IgD-negative memory B cell (primary cell): Measurements from ENCODE around the gene COL9A1. TPM values are rescaled to one million over a fixed set of nuclear protein-coding genes. Genes with fewer than 3 reads are reported as not detected.

Source experiments
- H3K27ac Mint-ChIP-seq, 3 donors: one replicate each; pipeline ENCODE4 v1.8.0; 2020 to 2022; ENCODE audit warnings: mild to moderate bottlenecking in 3 of 3, mixed read lengths in 3 of 3, moderate library complexity in 1 of 3
- H3K27me3 Mint-ChIP-seq: one replicate; pipeline ENCODE4 v1.8.0; 2021; ENCODE audit warnings: mixed read lengths
- H3K36me3 Mint-ChIP-seq: one replicate; pipeline ENCODE4 v1.8.0; 2020; ENCODE audit warnings: mild to moderate bottlenecking, mixed read lengths
- H3K4me1 Mint-ChIP-seq, 3 donors: one replicate each; pipeline ENCODE4 v1.8.0; 2020 to 2022; ENCODE audit warnings: mixed read lengths in 3 of 3, mild to moderate bottlenecking in 1 of 3
- H3K4me3 Mint-ChIP-seq, 4 donors: one replicate each; pipeline ENCODE4 v1.8.0; 2020 to 2022; ENCODE audit warnings: mild to moderate bottlenecking in 4 of 4, mixed read lengths in 4 of 4, moderate library complexity in 3 of 4
- H3K9me3 Mint-ChIP-seq, 3 donors: one replicate each; pipeline ENCODE4 v1.8.0; 2020 to 2021; ENCODE audit warnings: mixed read lengths in 3 of 3, mild to moderate bottlenecking in 1 of 3
- polyA plus RNA-seq: library from polyadenylated mRNA; unstranded; fragments of 300-500 nt; fragmentation: Illumina TruSeq; gene quantifications from one replicate; pipeline ENCODE4 v1.2.3, GENCODE V29; 2021

Gene COL9A1
- polyA plus RNA-seq, 1 donor from 2014 or later, result not detected

DNA sequence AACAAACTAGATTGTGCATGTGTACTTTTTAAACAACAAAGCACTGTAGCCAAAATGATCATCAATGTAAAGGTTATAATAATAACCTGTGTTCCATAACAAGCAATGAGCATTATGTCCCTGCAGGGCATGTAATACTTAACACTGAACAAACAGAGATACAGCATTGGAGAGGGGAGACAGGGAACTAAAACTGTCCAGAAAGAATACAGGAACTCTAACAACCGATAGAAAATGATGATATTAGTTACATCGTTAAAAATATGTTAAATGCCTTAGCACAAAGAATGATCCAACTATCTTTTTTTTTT, 80.5 kb downstream of the COL9A1 start:
- Mint-ChIP-seq H3K4me3 (no peak overlapping the region), H3K36me3 (peaks cover 2% of the 10 kb centered on the region), H3K27me3 (peaks cover 4% of the 10 kb centered on the region), H3K27ac (no peak overlapping the region), H3K9me3 (peaks cover 0 to 1% (median 0%) of the 10 kb centered on the region in 3 donors), H3K4me1 (peaks cover 4 to 6% (median 4%) of the 10 kb centered on the region in 3 donors)

DNA sequence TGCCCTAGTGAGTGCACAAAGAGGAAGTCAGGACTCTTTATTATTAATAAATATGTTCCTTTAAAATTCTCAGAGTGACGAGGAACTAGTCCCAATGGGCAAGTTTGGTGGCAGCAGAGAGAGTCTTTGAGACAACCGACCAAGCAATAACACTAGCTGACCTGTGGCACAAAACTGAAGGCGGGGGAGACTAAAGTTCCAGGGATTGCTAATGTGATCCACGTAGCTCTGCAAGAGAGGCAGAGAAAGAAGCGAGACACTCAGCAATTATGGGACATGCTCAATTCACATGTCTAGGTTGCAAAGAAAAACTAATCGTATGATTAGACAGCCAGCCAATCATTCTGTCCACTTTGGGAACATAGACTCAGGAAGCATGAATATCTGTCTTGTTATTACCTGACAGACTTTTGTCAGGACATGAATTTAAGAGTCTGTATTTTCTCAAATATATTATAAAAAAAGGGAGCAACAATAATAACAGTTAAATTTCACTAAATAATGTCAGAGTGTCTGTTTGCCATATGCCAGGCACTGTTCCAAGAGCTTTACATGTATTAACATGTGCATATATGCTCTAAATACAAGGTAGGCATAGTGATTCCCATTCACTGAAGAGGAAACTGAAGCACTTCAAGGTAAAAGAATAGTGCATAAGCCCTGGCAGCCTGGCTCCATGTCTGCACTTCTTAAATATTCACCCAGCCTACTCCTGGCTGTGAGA, 81.0 kb downstream of the COL9A1 start:
- Mint-ChIP-seq H3K27me3 (peaks cover 4% of the 10 kb centered on the region), H3K36me3 (peaks cover 2% of the 10 kb centered on the region), H3K9me3 (peaks cover 0 to 1% (median 0%) of the 10 kb centered on the region in 3 donors), H3K4me1 (peaks cover 4 to 6% (median 4%) of the 10 kb centered on the region in 3 donors), H3K4me3 (no peak overlapping the region), H3K27ac (no peak overlapping the region)

GRCh38 chr6:70221025-70221714, 81.7 kb downstream of the COL9A1 start:
- H3K9me3 Mint-ChIP-seq, result peaks cover 0 to 1% (median 0%) of the 10 kb centered on the region in 3 donors
- no peak overlapping the region for H3K4me3 Mint-ChIP-seq
- H3K4me1 Mint-ChIP-seq, result peaks cover 4 to 6% (median 4%) of the 10 kb centered on the region in 3 donors
- no peak overlapping the region for H3K27ac Mint-ChIP-seq
- peaks cover 2% of the 10 kb centered on the region for H3K36me3 Mint-ChIP-seq
- peaks cover 4% of the 10 kb centered on the region for H3K27me3 Mint-ChIP-seq

DNA sequence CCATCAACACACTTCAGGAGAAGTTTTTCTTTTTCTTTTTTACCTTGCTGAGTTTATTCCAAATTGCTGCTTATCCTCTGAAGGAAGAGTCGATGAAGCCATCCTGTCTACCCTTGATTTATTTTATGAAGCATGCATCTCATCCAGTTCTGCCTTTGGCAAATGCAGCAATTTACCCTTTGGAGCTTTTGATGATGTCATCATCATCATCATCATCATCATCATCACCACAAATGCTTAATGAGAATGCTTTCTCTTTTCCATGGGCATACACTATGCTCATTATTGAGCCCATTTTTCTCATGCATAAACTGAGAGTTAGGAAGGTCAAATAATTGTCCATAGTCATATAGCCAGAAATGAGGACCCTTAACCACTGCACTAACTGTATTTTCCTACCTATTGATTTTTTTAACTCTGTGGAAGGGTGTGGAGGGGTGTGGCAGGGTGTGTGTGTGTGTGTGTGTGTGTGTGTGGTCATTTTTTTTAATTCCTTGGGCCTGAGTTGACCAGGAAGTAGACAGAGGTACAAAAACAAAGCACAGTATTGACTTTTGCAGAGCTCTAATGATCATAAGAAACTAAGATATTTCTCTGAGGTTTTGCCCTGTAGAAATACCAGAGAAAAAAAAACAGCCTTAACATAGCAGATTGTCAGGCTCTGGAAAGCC, 82.8 kb downstream of the COL9A1 start:
- Mint-ChIP-seq H3K4me1 (peaks cover 4 to 6% (median 4%) of the 10 kb centered on the region in 3 donors), H3K4me3 (no peak overlapping the region), H3K9me3 (peaks cover 0 to 1% (median 0%) of the 10 kb centered on the region in 3 donors), H3K27ac (no peak overlapping the region), H3K36me3 (peaks cover 2% of the 10 kb centered on the region), H3K27me3 (peaks cover 4% of the 10 kb centered on the region)

DNA sequence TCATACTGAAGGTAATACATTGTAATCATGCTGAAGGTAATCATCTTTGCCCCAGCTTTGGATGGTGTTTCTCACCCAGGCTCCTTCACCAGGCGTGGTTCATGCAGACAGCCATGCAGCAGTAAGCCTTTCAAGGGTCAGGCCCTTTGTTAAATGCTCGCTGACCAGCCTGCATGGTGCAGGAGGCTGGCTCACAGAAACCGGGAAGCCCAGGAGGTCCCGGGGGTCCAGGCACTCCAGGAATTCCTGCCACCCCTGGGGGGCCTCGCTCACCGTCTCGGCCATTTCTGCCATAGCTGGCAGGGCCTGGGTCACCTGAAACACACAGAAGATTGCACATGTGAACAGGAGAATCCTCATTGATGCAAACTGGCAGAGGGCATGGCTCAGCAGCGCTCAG, 86.1 kb downstream of the COL9A1 start:
- no peak overlapping the region for H3K4me3 Mint-ChIP-seq

DNA sequence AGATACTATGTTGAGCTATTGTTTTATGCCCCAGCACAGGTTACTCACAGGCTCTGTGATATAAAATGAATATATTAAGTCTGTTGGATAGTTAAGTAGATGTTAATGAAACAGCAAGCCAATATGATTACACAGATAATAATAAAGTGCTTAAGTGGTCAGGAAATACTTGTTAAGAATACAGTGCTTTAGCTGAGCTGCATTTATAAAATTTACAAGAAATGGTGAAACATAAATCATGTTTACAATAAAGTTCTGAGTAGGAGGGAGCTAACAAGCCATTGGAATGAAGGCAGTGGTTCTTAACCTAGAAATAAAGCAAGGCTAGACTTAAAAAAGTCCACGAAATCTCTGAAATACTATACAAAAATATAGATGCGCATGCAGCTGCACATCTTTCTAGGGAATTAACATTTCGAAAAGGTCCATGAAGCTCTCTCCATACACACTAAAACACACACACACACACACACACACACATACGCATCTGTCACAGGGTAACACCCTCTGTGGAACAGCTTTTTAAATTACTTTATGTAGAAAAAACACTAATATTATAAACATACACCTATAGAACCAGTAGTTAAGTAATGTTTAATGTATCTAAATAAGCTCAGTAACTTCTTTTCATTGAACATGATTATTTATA, 87.3 kb downstream of the COL9A1 start:
- Mint-ChIP-seq H3K27ac (no peak overlapping the region), H3K27me3 (no peaks in the 10 kb centered on the region), H3K4me1 (no peaks in the 10 kb centered on the region), H3K4me3 (no peak overlapping the region), H3K9me3 (no peaks in the 10 kb centered on the region), H3K36me3 (no peaks in the 10 kb centered on the region)

More for the DNA sequence above, 86.1 kb downstream of the COL9A1 start:
- Mint-ChIP-seq H3K27me3 (peaks cover 2% of the 10 kb centered on the region), H3K36me3 (no peaks in the 10 kb centered on the region), H3K9me3 (peaks cover 0 to 1% (median 0%) of the 10 kb centered on the region in 3 donors), H3K27ac (no peak overlapping the region), H3K4me1 (peaks cover 2 to 5% (median 4%) of the 10 kb centered on the region in 3 donors)

DNA sequence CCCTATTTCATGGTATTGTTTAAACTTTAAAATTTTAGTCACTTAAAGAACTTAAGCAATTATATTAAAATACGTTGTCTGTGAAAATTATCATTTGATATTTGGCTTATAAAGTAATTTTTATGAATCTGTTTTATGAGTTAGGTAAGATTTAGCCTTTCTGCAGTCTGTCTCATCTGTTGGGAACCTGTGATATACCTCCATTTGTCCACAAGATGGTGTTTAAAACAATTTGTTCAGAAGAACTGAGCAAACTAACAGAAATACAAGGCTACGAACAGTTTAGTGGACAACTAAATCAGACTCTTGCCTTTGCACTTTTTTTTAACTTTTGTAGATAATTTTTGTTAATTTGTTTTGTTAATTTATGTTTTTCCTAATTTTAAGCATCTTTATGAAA, 92.4 kb downstream of the COL9A1 start:
- Mint-ChIP-seq H3K27me3 (no peaks in the 10 kb centered on the region), H3K9me3 (no peaks in the 10 kb centered on the region), H3K27ac (no peak overlapping the region), H3K36me3 (no peaks in the 10 kb centered on the region), H3K4me1 (no peaks in the 10 kb centered on the region), H3K4me3 (no peak overlapping the region)

DNA sequence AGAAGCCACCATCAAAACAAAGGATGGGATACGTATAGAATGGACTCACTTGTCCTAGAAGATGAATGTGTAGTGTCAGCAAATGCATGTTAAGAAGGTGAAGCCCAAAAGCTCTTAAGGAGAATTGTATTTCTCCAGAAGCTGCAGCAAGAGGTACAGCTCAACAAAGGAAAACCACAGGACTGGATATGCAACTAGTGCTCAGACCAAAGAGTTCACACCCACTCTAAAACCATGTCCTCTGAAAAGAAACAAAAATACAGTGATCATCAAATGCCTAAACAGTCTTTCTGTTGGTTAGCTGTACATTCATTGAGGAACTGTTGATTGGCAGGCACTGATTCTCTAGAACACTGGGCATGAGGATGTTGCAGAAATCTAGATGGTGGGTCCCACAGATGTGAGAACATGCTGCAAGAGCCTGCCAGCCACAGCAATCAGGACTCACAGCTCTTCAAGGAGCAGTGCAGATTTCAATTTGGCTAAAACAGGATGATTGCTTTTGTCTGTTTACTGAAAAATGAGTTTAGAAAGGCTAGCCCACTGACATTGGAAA, 94.6 kb downstream of the COL9A1 start:
- H3K27me3 Mint-ChIP-seq, result no peaks in the 10 kb centered on the region
- no peak overlapping the region for H3K27ac Mint-ChIP-seq
- no peaks in the 10 kb centered on the region for H3K36me3 Mint-ChIP-seq
- no peak overlapping the region for H3K4me3 Mint-ChIP-seq
- H3K4me1 Mint-ChIP-seq, result no peaks in the 10 kb centered on the region
- no peaks in the 10 kb centered on the region for H3K9me3 Mint-ChIP-seq

- no peaks in the 10 kb centered on the region for H3K4me1 Mint-ChIP-seq
- H3K27me3 Mint-ChIP-seq, result no peaks in the 10 kb centered on the region
- H3K36me3 Mint-ChIP-seq, result peaks cover 13% of the 10 kb centered on the region
- H3K4me3 Mint-ChIP-seq, result no peak overlapping the region
- H3K9me3 Mint-ChIP-seq, result no peaks in the 10 kb centered on the region
- no peak overlapping the region for H3K27ac Mint-ChIP-seq
These were observed 104.1 kb downstream of the COL9A1 start for GRCh38 chr6:70198785-70199184.

DNA sequence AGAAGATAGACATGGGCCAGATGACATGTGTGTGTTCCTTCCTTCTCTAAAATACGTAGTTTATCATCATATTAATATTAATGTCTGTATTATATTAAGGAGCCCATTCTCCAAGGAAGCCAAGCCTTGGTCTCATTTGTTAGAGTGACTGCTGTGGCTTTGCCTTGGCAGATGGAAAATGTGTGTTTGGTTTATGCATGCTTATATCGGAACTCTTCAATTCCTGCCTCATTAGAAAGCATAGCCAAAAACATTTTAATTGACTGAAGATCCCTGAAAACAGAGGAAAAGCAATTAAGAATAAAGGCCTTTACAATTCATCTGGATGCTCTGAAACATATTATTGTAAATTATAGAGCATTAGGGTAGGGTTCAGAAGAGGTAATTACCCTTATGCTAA, 106.4 kb downstream of the COL9A1 start:
- H3K4me3 Mint-ChIP-seq, result no peak overlapping the region
- no peak overlapping the region for H3K27ac Mint-ChIP-seq
- peaks cover 21% of the 10 kb centered on the region for H3K36me3 Mint-ChIP-seq
- no peaks in the 10 kb centered on the region for H3K9me3 Mint-ChIP-seq
- H3K4me1 Mint-ChIP-seq, result peaks cover 0 to 2% (median 0%) of the 10 kb centered on the region in 3 donors
- no peaks in the 10 kb centered on the region for H3K27me3 Mint-ChIP-seq

DNA sequence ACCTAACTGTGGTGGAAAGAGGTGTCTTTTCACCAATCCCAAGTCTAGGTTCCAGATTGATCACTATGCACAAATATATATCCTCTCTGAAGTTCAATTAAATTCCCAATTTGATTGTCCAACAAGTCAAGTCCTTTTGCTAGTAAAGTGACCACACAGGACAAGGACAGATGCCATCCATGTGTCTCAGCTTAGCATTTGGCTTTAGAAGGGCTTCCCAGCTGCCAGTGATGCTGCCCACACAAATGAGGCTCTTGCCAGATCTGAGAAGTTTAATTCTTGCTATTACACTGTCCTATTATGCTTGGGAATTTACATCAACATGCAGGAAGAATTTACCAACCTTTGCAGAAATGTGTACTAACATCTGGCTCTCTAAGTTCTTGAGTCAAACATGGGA, 108.5 kb downstream of the COL9A1 start:
- peaks cover 0 to 2% (median 0%) of the 10 kb centered on the region in 3 donors for H3K4me1 Mint-ChIP-seq
- H3K27ac Mint-ChIP-seq, result no peak overlapping the region
- H3K9me3 Mint-ChIP-seq, result no peaks in the 10 kb centered on the region
- H3K4me3 Mint-ChIP-seq, result no peak overlapping the region
- peaks cover 30% of the 10 kb centered on the region for H3K36me3 Mint-ChIP-seq
- H3K27me3 Mint-ChIP-seq, result no peaks in the 10 kb centered on the region

- Mint-ChIP-seq H3K4me3 (no peak overlapping the region), H3K9me3 (no peaks in the 10 kb centered on the region), H3K4me1 (peaks cover 0 to under 1% (median 0%) of the 10 kb centered on the region in 3 donors), H3K27me3 (no peaks in the 10 kb centered on the region), H3K36me3 (peaks cover 27% of the 10 kb centered on the region), H3K27ac (no peak overlapping the region)
These were observed 114.7 kb downstream of the COL9A1 start for GRCh38 chr6:70188202-70188601.

GRCh38 chr6:70186461-70186860, 116.4 kb downstream of the COL9A1 start:
- Mint-ChIP-seq H3K9me3 (no peaks in the 10 kb centered on the region), H3K4me3 (no peak overlapping the region), H3K36me3 (peaks cover 24% of the 10 kb centered on the region), H3K27me3 (no peaks in the 10 kb centered on the region), H3K4me1 (no peaks in the 10 kb centered on the region), H3K27ac (no peak overlapping the region)

DNA sequence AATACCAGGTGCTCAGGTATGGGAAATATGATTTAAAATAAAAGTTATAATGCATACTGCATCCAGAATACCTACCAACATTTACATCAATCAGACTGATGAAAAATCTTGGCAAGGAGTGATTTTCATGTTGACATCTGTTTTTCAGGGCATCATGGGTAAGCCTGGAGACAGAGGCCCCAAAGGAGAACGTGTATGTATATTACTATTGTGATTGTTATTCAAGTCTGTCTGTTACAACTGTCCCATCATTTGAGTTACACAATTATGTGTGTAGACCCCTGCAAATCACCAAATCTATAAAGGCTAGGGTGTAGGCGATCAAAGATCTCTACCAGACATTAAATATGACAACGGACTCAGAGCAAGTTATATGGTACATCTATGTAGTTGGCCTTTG, 118.2 kb downstream of the COL9A1 start:
- Mint-ChIP-seq H3K4me1 (no peaks in the 10 kb centered on the region), H3K4me3 (no peak overlapping the region), H3K9me3 (no peaks in the 10 kb centered on the region), H3K27me3 (no peaks in the 10 kb centered on the region), H3K36me3 (peaks cover 24% of the 10 kb centered on the region), H3K27ac (no peak overlapping the region)

GRCh38 chr6:70183538-70183937, 119.3 kb downstream of the COL9A1 start:
- Mint-ChIP-seq H3K4me3 (no peak overlapping the region), H3K36me3 (peaks cover 26% of the 10 kb centered on the region), H3K4me1 (no peaks in the 10 kb centered on the region), H3K27me3 (no peaks in the 10 kb centered on the region), H3K9me3 (no peaks in the 10 kb centered on the region), H3K27ac (no peak overlapping the region)
